IPS-11a (cell line): ENCODE measurements around the gene SAMD4A.
"Not testable (repeated sequence)": the region's sequence is repeated elsewhere in the genome, so short reads cannot be mapped to it uniquely, and the experiment has no call there.

Source experiments
- H3K4me3 ChIP-seq: one replicate; pipeline ENCODE4 v1.5.1; 2013; ENCODE audit warnings: low read depth, low read length, control low read depth

Gene SAMD4A

GRCh38 chr14:54722791-54723432, 156.0 kb downstream of the SAMD4A start:
- H3K4me3 ChIP-seq, result no peak overlapping the region

DNA sequence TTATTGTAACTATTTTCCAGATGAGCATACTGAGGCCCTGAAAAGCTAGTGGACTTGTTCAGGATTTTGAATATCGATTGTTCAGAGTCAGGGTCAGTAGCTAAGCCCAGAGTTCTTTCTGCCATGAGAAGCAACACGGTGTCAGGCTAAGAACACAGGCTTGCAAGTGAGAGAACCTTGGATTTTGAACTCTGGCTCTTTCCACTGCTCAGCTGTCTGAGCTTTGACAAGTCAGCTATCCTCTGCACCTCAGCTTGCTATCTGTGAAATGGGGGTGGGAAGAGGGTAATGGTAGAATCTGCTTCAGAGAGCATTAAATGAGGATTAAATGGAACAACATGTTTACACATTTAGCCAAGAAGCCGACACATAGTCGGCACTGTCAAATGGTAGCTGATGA, 157.2 kb downstream of the SAMD4A start:
- H3K4me3 ChIP-seq, result no peak overlapping the region

GRCh38 chr14:54724676-54725325, 157.9 kb downstream of the SAMD4A start:
- no peak overlapping the region for H3K4me3 ChIP-seq

DNA sequence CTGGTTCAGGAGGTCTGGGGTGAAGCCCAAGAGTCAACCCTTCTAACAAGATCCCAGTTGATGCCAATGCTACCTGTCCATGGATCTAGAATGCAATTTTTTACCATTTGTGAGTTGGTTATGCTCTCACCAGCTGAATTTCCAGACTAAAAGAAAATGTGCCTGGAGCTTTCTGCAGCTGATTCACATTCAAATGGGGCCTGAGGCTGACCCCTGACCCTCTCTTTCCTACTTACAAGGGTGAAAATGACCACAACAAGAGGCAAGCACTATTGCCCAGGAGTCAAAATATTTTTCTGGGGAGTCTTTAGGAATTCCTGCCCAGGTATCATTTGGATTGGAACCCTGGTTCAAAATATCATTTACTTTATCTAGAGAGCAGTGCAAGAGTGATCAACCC, 159.1 kb downstream of the SAMD4A start:
- H3K4me3 ChIP-seq, result no peak overlapping the region

DNA sequence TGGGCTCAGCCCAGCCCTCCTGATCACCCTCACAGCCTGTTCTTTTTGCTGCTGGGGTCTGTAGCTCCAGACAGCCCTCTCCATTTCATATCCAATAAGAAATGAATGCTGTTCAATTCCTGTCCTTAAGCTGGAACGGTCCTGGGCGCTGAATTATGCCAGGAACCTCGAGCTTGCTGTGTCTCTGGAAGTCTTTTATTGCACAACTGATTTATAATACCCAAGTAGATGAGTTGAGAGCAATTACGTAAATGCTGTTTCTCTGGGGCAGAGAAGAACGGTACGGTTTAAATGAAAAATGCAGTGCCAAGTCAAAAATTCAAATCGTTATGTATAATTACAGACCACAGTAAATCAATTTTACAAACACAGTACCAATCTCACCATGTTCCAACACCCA, 161.0 kb downstream of the SAMD4A start:
- H3K4me3 ChIP-seq, result no peak overlapping the region

- no peak overlapping the region for H3K4me3 ChIP-seq
Observed at GRCh38 chr14:54728700-54729527, 162.0 kb downstream of the SAMD4A start.

GRCh38 chr14:54730156-54730961, 163.4 kb downstream of the SAMD4A start:
- no peak overlapping the region for H3K4me3 ChIP-seq

GRCh38 chr14:54734966-54735365, 168.0 kb downstream of the SAMD4A start:
- H3K4me3 ChIP-seq, result no peak overlapping the region

- H3K4me3 ChIP-seq, result no peak overlapping the region
Observed at GRCh38 chr14:54735424-54735823, 168.5 kb downstream of the SAMD4A start.

GRCh38 chr14:54737132-54737711, 170.3 kb downstream of the SAMD4A start:
- no peak overlapping the region for H3K4me3 ChIP-seq

- no peak overlapping the region for H3K4me3 ChIP-seq
Observed at GRCh38 chr14:54738009-54738408, 171.1 kb downstream of the SAMD4A start.

GRCh38 chr14:54739514-54739913, 172.6 kb downstream of the SAMD4A start:
- H3K4me3 ChIP-seq, result no peak overlapping the region

- no peak overlapping the region for H3K4me3 ChIP-seq
Observed at GRCh38 chr14:54742492-54743350, 175.8 kb downstream of the SAMD4A start.

DNA sequence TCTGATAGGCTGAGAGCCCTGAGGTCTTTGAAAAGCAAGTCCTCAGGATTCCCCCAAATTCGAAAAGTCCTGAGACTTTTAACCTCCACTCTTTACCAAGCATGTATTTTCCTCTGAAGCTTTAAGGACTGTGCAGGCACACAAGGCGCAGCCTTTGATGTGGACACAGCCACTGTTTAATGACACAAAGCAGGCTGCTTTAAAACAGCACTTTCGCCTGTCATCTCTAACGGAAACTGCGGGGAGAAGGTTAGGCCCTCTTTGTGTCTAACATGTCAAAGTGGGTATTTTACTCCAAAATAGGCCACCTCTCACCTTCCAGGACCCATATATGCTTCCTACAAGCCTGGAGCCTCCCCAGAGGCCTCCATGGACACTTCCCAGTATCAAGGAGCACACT, 176.5 kb downstream of the SAMD4A start:
- H3K4me3 ChIP-seq, result no peak overlapping the region

DNA sequence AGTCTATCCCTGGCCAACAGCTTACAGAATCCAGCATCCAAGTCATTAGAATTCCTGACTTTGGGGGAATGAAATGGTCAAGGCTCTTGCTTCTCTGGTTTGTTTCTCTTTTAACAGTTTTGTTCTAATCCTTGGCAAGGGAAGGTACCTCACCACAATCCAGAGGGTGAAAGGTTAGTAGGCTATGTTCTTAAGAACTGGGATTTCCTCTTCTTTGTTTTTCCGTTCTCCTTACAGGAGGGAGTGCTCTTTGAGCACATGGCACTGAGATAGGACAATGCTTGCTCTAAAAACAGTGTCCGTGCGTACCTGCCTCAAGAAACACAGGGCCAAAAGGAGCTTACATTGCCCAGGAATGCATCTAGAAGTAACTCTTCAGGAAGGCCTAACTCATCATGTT, 179.1 kb downstream of the SAMD4A start:
- no peak overlapping the region for H3K4me3 ChIP-seq

DNA sequence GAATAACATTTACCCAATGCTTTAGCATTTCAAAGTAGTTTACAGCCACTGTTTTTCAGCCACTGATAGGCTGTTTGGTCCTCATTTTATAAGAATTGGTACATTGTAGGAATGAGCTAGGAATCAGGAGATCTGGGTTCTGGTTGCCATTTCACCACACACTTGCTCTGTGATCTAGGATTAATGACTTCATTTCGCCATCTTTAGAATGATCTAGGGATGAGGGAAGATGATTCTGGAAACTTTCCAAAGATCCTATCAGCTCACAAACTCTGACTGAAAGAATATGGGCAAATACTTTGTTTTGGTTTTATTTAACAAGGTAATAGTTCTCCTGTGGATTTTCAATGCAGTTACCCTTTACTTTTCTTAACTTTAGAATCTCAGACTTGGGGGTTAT, 180.7 kb downstream of the SAMD4A start:
- no peak overlapping the region for H3K4me3 ChIP-seq

DNA sequence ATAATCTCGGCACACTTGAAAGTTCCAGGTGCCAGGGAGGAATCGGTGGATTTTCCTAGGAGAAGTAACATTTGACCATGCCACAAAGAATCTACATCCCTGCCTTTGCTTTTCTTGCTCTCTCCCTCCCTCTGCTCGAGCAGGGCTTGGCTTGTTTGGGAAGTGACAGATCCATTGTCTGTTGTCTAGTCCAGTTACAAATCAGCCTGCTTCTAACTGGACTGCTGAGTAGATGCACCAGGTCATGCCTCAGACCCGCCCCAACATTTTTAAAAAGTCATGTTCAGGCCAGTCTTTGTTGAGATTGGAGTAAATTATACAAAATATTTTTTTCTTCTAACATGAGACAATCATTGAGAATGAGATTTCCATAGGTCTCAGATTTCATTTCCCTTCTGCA, 182.3 kb downstream of the SAMD4A start:
- H3K4me3 ChIP-seq, result no peak overlapping the region

DNA sequence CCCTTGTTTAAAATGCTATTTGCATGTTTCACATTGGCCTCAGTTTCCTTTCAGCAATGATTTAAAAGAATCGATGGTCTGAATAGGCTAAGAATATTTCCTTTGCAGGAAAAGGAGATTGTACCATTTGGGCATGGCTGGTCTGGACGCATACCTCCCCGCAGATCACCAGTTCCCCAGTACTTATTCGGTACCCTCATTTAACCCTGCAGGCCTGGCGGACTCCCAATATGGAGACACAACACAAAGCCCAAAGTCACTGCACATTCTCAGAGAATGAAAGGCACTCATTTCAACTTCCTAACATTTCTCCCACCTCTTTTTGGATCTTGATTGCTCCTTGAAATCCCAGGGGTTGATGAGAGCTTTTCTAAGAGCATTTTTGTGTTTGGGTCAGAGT, 182.8 kb downstream of the SAMD4A start:
- H3K4me3 ChIP-seq, result no peak overlapping the region

- not testable (repeated sequence) for H3K4me3 ChIP-seq
Observed at GRCh38 chr14:54752611-54753010, 185.7 kb downstream of the SAMD4A start.

DNA sequence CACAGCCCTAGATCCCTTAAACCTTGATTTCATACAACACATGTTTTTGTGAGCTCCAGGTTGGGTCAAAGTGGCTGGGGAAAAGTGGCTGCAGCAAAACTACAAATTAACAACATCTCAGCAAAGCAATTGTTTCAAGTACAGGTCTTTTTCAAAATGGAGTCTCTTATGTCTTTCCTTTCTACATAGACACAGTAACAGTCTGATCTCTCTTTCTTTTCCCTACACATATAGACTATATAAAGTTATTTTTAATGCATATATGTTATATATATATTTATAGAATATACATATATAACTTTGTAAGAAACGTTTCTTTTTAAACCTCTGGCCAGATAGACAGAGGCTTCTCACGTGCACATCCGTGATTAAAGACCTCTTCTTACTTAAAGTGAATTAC, 186.5 kb downstream of the SAMD4A start:
- H3K4me3 ChIP-seq, result not testable (repeated sequence)
